HG02973 (cell line): ENCODE measurements around the gene STH.

Experiments used
- ATAC-seq: cut with Tn5 transposase; IDR thresholded peaks from one replicate; pipeline ENCODE4 v1.9.1; 2021; ENCODE audit warnings: moderate library complexity; ENCODE audit not compliant: unreplicated experiment

The STH gene

GRCh38 chr17:45966606-45967280 is 32.3 kb upstream of the STH start:
- ATAC-seq: no peak

GRCh38 chr17:45967378-45967777 is 31.7 kb upstream of the STH start:
- ATAC-seq: no peak

- no peak for ATAC-seq
Measured at GRCh38 chr17:45968732-45969131, 30.3 kb upstream of the STH start.

- no peak for ATAC-seq
Measured at GRCh38 chr17:45969726-45970125, 29.3 kb upstream of the STH start.

GRCh38 chr17:45970659-45971058 is 28.4 kb upstream of the STH start:
- ATAC-seq: no peak

- no peak for ATAC-seq
Measured at GRCh38 chr17:45971698-45972141, 27.3 kb upstream of the STH start.

GRCh38 chr17:45972531-45972930 is 26.5 kb upstream of the STH start:
- ATAC-seq: no peak

GRCh38 chr17:45973099-45973780 is 25.8 kb upstream of the STH start:
- no peak for ATAC-seq

GRCh38 chr17:45973946-45974859 is 24.8 kb upstream of the STH start:
- ATAC-seq: no peak

GRCh38 chr17:45974916-45975630 is 24.0 kb upstream of the STH start:
- ATAC-seq: no peak

GRCh38 chr17:45975640-45976295 is 23.3 kb upstream of the STH start:
- no peak for ATAC-seq

- no peak for ATAC-seq
Measured at GRCh38 chr17:45976391-45976754, 22.7 kb upstream of the STH start.

- ATAC-seq: no peak
Measured at GRCh38 chr17:45976755-45977505, 22.1 kb upstream of the STH start.

GRCh38 chr17:45977506-45977824 is 21.6 kb upstream of the STH start:
- no peak for ATAC-seq

GRCh38 chr17:45977976-45978626 is 20.9 kb upstream of the STH start:
- ATAC-seq: no peak

- ATAC-seq: no peak
Measured at GRCh38 chr17:45979137-45979536, 19.9 kb upstream of the STH start.

- ATAC-seq: no peak
Measured at GRCh38 chr17:45980855-45981254, 18.2 kb upstream of the STH start.

- no peak for ATAC-seq
Measured at GRCh38 chr17:45981306-45981705, 17.7 kb upstream of the STH start.

- ATAC-seq: no peak
Measured at GRCh38 chr17:45982791-45983613, 16.0 kb upstream of the STH start.
